K562 (cell line): ENCODE results near the gene RASGRP4. TPM values are rescaled to one million over a fixed set of nuclear protein-coding genes. Genes with fewer than 3 reads are reported as not detected.

Experiments used
- ATAC-seq: fragments of 200-7000 bp; cut with Tn5 transposase; 3 replicates; pipeline ENCODE4 v1.9.1; 2020; ENCODE audit warnings: moderate library complexity
- BruUV-seq: library from RNA; stranded (reverse); fragments of 400-500 nt; replicated peaks from 2 replicates; lab custom pipeline; 2021; lab: Mats Ljungman, UMichigan
- CTCF ChIA-PET: fragments of 300-600 bp; formaldehyde crosslinking; extraction: SDS; loops from one replicate; lab custom pipeline; 2021; ENCODE audit warnings: low intra/inter-chr PET ratio; lab: Yijun Ruan, JAX
- POLR2A ChIA-PET: fragments of 300-600, 350-650 bp; sonication (Branson Sonifier 250); formaldehyde crosslinking; extraction: SDS; loops from one replicate; lab custom pipeline; 2021; ENCODE audit warnings: antibody characterized with exemption, inconsistent platforms; lab: Yijun Ruan, JAX
- DNase-seq, 4 experiments: peaks; one replicate each; pipeline versions ENCODE4 v3.0.0 to v3.0.0-alpha.2; 2011 to 2018; ENCODE audit warnings: low spot score in 3 of 4, mixed read lengths in 3 of 4; ENCODE audit errors: extremely low read depth in 1 of 4
- FAIRE-seq: peaks from 2 replicates; lab custom pipeline; 2011; peaks lifted over from hg19 to GRCh38; lab: Jason Lieb, UNC
- H2AFZ ChIP-seq: 2 replicates; pipeline ENCODE4 v1.6.0; 2011; ENCODE audit warnings: low read depth, low read length, control low read depth, inconsistent platforms
- H3K27ac ChIP-seq: fragments of 200-600 bp; 3 replicates; pipeline ENCODE4 v1.8.0; 2011; ENCODE audit warnings: low read depth, mild to moderate bottlenecking, control low read depth, inconsistent platforms, low read length, moderate library complexity, mixed read lengths; ENCODE audit errors: extremely low read depth
- H3K27me3 ChIP-seq, 2 experiments: fragments of 300-600 bp in 1 of 2; 2 replicates in 1 of 2; 3 replicates in 1 of 2; pipeline versions ENCODE4 v1.6.0 to v1.8.0; 2011; ENCODE audit warnings: inconsistent platforms in 2 of 2, low read length in 2 of 2, mild to moderate bottlenecking in 1 of 2, mixed read lengths in 1 of 2, moderate library complexity in 1 of 2; ENCODE audit not compliant: control insufficient read depth in 2 of 2, insufficient read depth in 2 of 2
- H3K36me3 ChIP-seq: fragments of 300-600 bp; 3 replicates; pipeline ENCODE4 v1.8.0; 2011; ENCODE audit warnings: mild to moderate bottlenecking, low read length, inconsistent platforms; ENCODE audit not compliant: control insufficient read depth, insufficient read depth
- H3K4me1 ChIP-seq, 2 experiments: fragments of 200-600 bp in 1 of 2; replicated peaks in 1 of 2; 2 replicates in 1 of 2; 3 replicates in 1 of 2; pipeline versions ENCODE4 v1.5.1 to v1.8.0; 2011; ENCODE audit warnings: inconsistent platforms in 2 of 2, low read length in 2 of 2, mild to moderate bottlenecking in 1 of 2, mixed read lengths in 1 of 2, moderate library complexity in 1 of 2; ENCODE audit not compliant: control insufficient read depth in 2 of 2, insufficient read depth in 2 of 2
- H3K4me2 ChIP-seq: 2 replicates; pipeline ENCODE4 v1.6.1; 2011; ENCODE audit warnings: low read length, control low read depth, inconsistent platforms, mixed read lengths; ENCODE audit not compliant: insufficient read depth
- H3K4me3 ChIP-seq: fragments of 200-600 bp; sonication (generic), shearing (Covaris generic); 2 replicates; pipeline ENCODE4 v1.5.1; 2016; ENCODE audit warnings: control low read depth, inconsistent platforms
- H3K79me2 ChIP-seq: fragments of 200-600 bp; 3 replicates; pipeline ENCODE4 v1.8.0; 2011; ENCODE audit warnings: low read length, inconsistent platforms; ENCODE audit not compliant: control insufficient read depth, insufficient read depth
- H3K9ac ChIP-seq, 2 experiments: 2 replicates each; pipeline versions ENCODE4 v1.6.0 to v1.6.1; 2011; ENCODE audit warnings: low read depth in 2 of 2, low read length in 2 of 2, control low read depth in 1 of 2, inconsistent platforms in 1 of 2, mild to moderate bottlenecking in 1 of 2, mixed read lengths in 1 of 2; ENCODE audit not compliant: insufficient read depth in 1 of 2
- H3K9me1 ChIP-seq: one replicate; pipeline ENCODE4 v1.6.0; 2011; ENCODE audit warnings: inconsistent platforms, mild to moderate bottlenecking, low read length, moderate library complexity; ENCODE audit not compliant: control insufficient read depth, insufficient read depth
- H3K9me3 ChIP-seq: replicated peaks from 2 replicates; pipeline ENCODE4 v1.5.1; 2011; ENCODE audit warnings: low read depth, low read length, inconsistent platforms; ENCODE audit not compliant: control insufficient read depth, insufficient read depth
- H4K20me1 ChIP-seq: replicated peaks from 2 replicates; pipeline ENCODE4 v1.6.1; 2011; ENCODE audit warnings: low read length, inconsistent platforms, mixed read lengths; ENCODE audit not compliant: control insufficient read depth, insufficient read depth
- CHCHD3 ChIP-seq: fragments of 250-450 bp; sonication (Bioruptor Pico); IDR thresholded peaks from 2 replicates; pipeline ENCODE4 v2.1.2; 2022; ENCODE audit warnings: mild to moderate bottlenecking
- WGBS: fragments of 100-300 bp; shearing (Covaris generic); methylation state at CpG from one replicate; pipeline ENCODE4 v1.1.6; 2016; ENCODE audit warnings: low coverage, mixed read lengths; ENCODE audit not compliant: insufficient coverage; ENCODE audit errors: missing lambda C conversion rate; 5-methylcytosine and 5-hydroxymethylcytosine counted together
- in situ Hi-C: fragments of 300-500 bp; cut with MboI; formaldehyde crosslinking; loops from 4 replicates; pipeline ENCODE4 v1.15.0; 2018; ENCODE audit warnings: inconsistent platforms, mixed read lengths
- intact Hi-C: fragments of 100-400 bp; cut with micrococcal nuclease; formaldehyde crosslinking; loops from 2 replicates; pipeline ENCODE4 v1.14.2; 2022
- polyA plus RNA-seq, 8 experiments: library from polyadenylated mRNA; depleted of rRNA in 4 of 8; stranded (reverse) in 5 of 8; unstranded in 3 of 8; fragments of >200 nt; fragmentation: Nextera tagmentation in 2 of 8; fragmentation: Illumina TruSeq in 1 of 8; extraction: Ambion mirVana in 2 of 8; extraction: Trizol in 1 of 8; gene quantifications; 2 replicates each; pipeline versions ENCODE4 v1.2.1 to v1.2.3, GENCODE V29; 2011 to 2014; ENCODE audit warnings: inconsistent platforms in 1 of 8, missing spikeins in 1 of 8
- total RNA-seq, 7 experiments: library from RNA; depleted of rRNA in 6 of 7; stranded (reverse); fragments of >200 nt in 6 of 7; fragmentation: Illumina TruSeq in 2 of 7; extraction: Trizol in 2 of 7; gene quantifications; 2 replicates each; pipeline versions ENCODE4 v1.2.1 to v1.2.3, GENCODE V29; 2011 to 2021; ENCODE audit warnings: low replicate concordance in 1 of 7
- TF ChIP-seq, protein P1 (sequence below): sonication (generic); formaldehyde crosslinking; IDR thresholded peaks from 2 replicates; pipeline ENCODE4 v1.8.1; 2023; ENCODE audit warnings: mild to moderate bottlenecking, missing genetic modification reagents

Gene RASGRP4
- total and polyA plus RNA-seq, 9 of the 15 experiments (the other 6 are each of a cell fraction or from before 2014, with no cell fraction given) = 0.39 to 4.6 (median 3.8) TPM

- no peak overlapping the region for H3K4me2 ChIP-seq
- no peaks in the 10 kb centered on the region for H3K9me1 ChIP-seq
- no peak overlapping the region for H3K27ac ChIP-seq
- ATAC-seq (no peak), FAIRE-seq (no peak), DNase-seq (no peak)
- no peaks in the 10 kb centered on the region for H4K20me1 ChIP-seq
- BruUV-seq = no TSS peak
- peaks cover 14 to 33% of the 10 kb centered on the region in 2 experiments; a peak in 4 of 5 replicates for H3K4me1 ChIP-seq
- WGBS = 75% methylated on average over 23 of the region's 30 CpGs
- ChIA-PET POLR2A (interaction anchor here (1.3 kb wide), 1 partner anchor 20 kb away, joined by 4 read pairs; the partner anchor contains the start of gene PSMD8), CTCF (no interaction called here)
- 0 out of 2 replicates have a peak, but pooled peaks cover 2% of the 10 kb centered on the region for H3K9me3 ChIP-seq
- H3K36me3 ChIP-seq = no peaks in the 10 kb centered on the region
- no peaks in the 10 kb centered on the region for H3K79me2 ChIP-seq
- H3K4me3 ChIP-seq = no peak overlapping the region
- H2AFZ ChIP-seq = no peak overlapping the region
- intact Hi-C loops = no loop called here
- H3K27me3 ChIP-seq = no peaks in the 10 kb centered on the region
- TF ChIP-seq, protein P1, sequence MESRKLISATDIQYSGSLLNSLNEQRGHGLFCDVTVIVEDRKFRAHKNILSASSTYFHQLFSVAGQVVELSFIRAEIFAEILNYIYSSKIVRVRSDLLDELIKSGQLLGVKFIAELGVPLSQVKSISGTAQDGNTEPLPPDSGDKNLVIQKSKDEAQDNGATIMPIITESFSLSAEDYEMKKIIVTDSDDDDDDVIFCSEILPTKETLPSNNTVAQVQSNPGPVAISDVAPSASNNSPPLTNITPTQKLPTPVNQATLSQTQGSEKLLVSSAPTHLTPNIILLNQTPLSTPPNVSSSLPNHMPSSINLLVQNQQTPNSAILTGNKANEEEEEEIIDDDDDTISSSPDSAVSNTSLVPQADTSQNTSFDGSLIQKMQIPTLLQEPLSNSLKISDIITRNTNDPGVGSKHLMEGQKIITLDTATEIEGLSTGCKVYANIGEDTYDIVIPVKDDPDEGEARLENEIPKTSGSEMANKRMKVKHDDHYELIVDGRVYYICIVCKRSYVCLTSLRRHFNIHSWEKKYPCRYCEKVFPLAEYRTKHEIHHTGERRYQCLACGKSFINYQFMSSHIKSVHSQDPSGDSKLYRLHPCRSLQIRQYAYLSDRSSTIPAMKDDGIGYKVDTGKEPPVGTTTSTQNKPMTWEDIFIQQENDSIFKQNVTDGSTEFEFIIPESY = peak; percentile 90
- TF ChIP-seq CHCHD3 (CRISPR knock-in tag) = no peak
- TF ChIP-seq, all 486 proteins: peak for 1
- H3K9ac ChIP-seq = no peak overlapping the region; a peak in 1 of 4 replicates
- in situ Hi-C loops = no loop called here
Observed at GRCh38 chr19:38394488-38394887, 31.5 kb downstream of the RASGRP4 start.
